ENCODE measurements around the gene CNGB1.

CNGB1 gene

GRCh38 chr16:57955572-57956188 lies 15.2 kb downstream of the CNGB1 start:
- Histone ChIP-seq H3K27ac (ENCODE audit: low read depth, low read length) (no peak overlapping the region), H3K9ac (ENCODE audit: low read depth in 1 of 2, low read length in 2 of 2) (no peak overlapping the region), H3K27me3 (ENCODE audit: control insufficient read depth in 1 of 2, insufficient read depth in 2 of 2, low read length in 2 of 2) (no peaks in the 10 kb centered on the region), H3K4me1 (ENCODE audit: control insufficient read depth in 1 of 2, insufficient read depth in 2 of 2, low read length in 2 of 2) (no peaks in the 10 kb centered on the region), H3K9me3 (ENCODE audit: control insufficient read depth in 1 of 2, low read length in 2 of 2) (no peaks in the 10 kb centered on the region), H3K36me3 (ENCODE audit: control insufficient read depth in 1 of 2, insufficient read depth in 2 of 2, low read length in 2 of 2) (no peaks in the 10 kb centered on the region), H3K4me3 (ENCODE audit: low read depth in 1 of 2, low read length in 2 of 2) (no peak overlapping the region)

- no peak overlapping the region for H3K9ac ChIP-seq (ENCODE audit: low read depth in 1 of 2, low read length in 2 of 2)
- H3K27me3 ChIP-seq (ENCODE audit: control insufficient read depth in 1 of 2, insufficient read depth in 2 of 2, low read length in 2 of 2) = no peaks in the 10 kb centered on the region
- H3K27ac ChIP-seq (ENCODE audit: low read depth, low read length) = no peak overlapping the region
- H3K9me3 ChIP-seq (ENCODE audit: control insufficient read depth in 1 of 2, low read length in 2 of 2) = no peaks in the 10 kb centered on the region
- no peaks in the 10 kb centered on the region for H3K36me3 ChIP-seq (ENCODE audit: control insufficient read depth in 1 of 2, insufficient read depth in 2 of 2, low read length in 2 of 2)
- H3K4me3 ChIP-seq (ENCODE audit: low read depth in 1 of 2, low read length in 2 of 2) = no peak overlapping the region
- no peaks in the 10 kb centered on the region for H3K4me1 ChIP-seq (ENCODE audit: control insufficient read depth in 1 of 2, insufficient read depth in 2 of 2, low read length in 2 of 2)
Observed at GRCh38 chr16:57953857-57954256, 17.1 kb downstream of the CNGB1 start.

DNA sequence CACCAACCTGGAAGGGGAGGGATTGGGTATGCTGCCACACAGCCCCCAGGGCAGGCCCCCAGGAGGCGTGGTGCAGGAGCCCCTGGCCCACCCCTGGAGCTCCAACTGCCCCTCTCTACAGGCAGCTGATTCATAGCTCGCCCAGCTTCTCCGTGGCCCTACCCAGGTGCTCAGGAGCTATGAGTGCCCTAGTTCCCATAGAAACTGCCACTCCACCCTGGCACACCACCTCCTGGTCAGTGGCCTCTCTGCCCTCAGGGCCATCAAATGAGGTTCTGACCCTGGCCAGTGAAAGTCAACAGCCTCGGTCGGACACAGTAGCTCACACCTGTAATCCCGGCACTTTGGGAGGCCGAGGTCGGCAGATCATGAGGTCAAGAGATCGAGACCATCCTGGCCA lies 18.0 kb downstream of the CNGB1 start:
- no peaks in the 10 kb centered on the region for H3K4me1 ChIP-seq (ENCODE audit: control insufficient read depth in 1 of 2, insufficient read depth in 2 of 2, low read length in 2 of 2)
- H3K9ac ChIP-seq (ENCODE audit: low read depth in 1 of 2, low read length in 2 of 2) = no peak overlapping the region
- H3K9me3 ChIP-seq (ENCODE audit: control insufficient read depth in 1 of 2, low read length in 2 of 2) = no peaks in the 10 kb centered on the region
- no peaks in the 10 kb centered on the region for H3K36me3 ChIP-seq (ENCODE audit: control insufficient read depth in 1 of 2, insufficient read depth in 2 of 2, low read length in 2 of 2)
- H3K27me3 ChIP-seq (ENCODE audit: control insufficient read depth in 1 of 2, insufficient read depth in 2 of 2, low read length in 2 of 2) = no peaks in the 10 kb centered on the region
- H3K27ac ChIP-seq (ENCODE audit: low read depth, low read length) = no peak overlapping the region
- H3K4me3 ChIP-seq (ENCODE audit: low read depth in 1 of 2, low read length in 2 of 2) = no peak overlapping the region

- H3K27ac ChIP-seq (ENCODE audit: low read depth, low read length) = no peak overlapping the region
- no peak overlapping the region for H3K4me3 ChIP-seq (ENCODE audit: low read depth in 1 of 2, low read length in 2 of 2)
- H3K4me1 ChIP-seq (ENCODE audit: control insufficient read depth in 1 of 2, insufficient read depth in 2 of 2, low read length in 2 of 2) = no peaks in the 10 kb centered on the region
- H3K27me3 ChIP-seq (ENCODE audit: control insufficient read depth in 1 of 2, insufficient read depth in 2 of 2, low read length in 2 of 2) = no peaks in the 10 kb centered on the region
- H3K9ac ChIP-seq (ENCODE audit: low read depth in 1 of 2, low read length in 2 of 2) = no peak overlapping the region
- no peaks in the 10 kb centered on the region for H3K36me3 ChIP-seq (ENCODE audit: control insufficient read depth in 1 of 2, insufficient read depth in 2 of 2, low read length in 2 of 2)
- no peaks in the 10 kb centered on the region for H3K9me3 ChIP-seq (ENCODE audit: control insufficient read depth in 1 of 2, low read length in 2 of 2)
Observed at GRCh38 chr16:57951204-57951960, 19.5 kb downstream of the CNGB1 start.

DNA sequence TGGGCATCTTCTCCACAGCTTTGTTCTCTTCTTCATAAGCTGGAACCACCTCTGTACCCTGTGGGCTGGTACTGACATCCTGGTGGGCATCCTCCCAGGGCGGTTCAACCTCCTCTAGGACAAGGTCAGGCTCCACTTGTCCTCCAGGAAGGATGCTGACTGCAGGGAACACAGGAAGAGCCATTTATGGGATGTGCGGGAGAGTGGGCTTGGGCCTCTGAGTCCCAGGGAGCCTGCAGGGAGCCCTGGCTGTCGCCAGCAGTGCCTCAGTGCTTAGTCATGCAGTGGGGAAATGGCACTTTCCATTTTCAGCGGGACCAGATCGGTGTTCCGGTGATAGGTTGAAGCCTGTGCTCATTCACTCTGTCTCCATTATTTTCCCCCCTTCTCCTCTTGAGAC lies 20.5 kb downstream of the CNGB1 start:
- Histone ChIP-seq H3K9me3 (ENCODE audit: control insufficient read depth in 1 of 2, low read length in 2 of 2) (no peaks in the 10 kb centered on the region), H3K36me3 (ENCODE audit: control insufficient read depth in 1 of 2, insufficient read depth in 2 of 2, low read length in 2 of 2) (no peaks in the 10 kb centered on the region), H3K4me3 (ENCODE audit: low read depth in 1 of 2, low read length in 2 of 2) (no peak overlapping the region), H3K27ac (ENCODE audit: low read depth, low read length) (no peak overlapping the region), H3K27me3 (ENCODE audit: control insufficient read depth in 1 of 2, insufficient read depth in 2 of 2, low read length in 2 of 2) (no peaks in the 10 kb centered on the region), H3K4me1 (ENCODE audit: control insufficient read depth in 1 of 2, insufficient read depth in 2 of 2, low read length in 2 of 2) (no peaks in the 10 kb centered on the region), H3K9ac (ENCODE audit: low read depth in 1 of 2, low read length in 2 of 2) (no peak overlapping the region)

DNA sequence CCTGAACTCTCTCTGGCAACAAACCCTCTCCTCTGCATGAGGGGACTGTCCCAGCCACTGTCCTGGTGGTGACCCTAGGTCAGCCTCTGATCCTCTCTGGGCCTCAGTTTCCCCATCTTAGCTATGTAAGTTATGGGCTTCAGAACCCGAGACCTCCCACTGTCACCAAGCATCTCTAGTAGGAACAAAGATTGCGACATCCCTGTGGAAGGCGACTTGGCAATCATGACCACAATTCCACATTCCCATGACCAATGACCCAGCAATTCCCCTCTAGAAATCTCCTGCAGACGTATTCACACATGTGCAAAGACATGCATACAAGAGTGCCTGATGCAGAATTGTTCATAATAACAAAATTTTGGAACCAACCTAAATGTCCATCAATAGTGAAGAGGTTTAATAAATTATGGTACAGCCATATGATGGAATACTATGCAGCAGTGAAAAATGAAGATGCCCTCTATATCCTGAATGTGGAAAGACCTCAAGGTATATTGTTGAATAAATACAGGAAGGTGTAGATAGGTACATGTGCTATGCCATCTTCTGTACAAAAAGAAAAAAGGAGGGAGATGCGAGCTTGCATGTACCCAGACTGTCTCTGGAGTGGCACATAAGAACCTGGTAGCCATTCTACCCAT lies 21.2 kb downstream of the CNGB1 start:
- no peak overlapping the region for H3K9ac ChIP-seq (ENCODE audit: low read depth in 1 of 2, low read length in 2 of 2)
- no peaks in the 10 kb centered on the region for H3K27me3 ChIP-seq (ENCODE audit: control insufficient read depth in 1 of 2, insufficient read depth in 2 of 2, low read length in 2 of 2)
- no peaks in the 10 kb centered on the region for H3K4me1 ChIP-seq (ENCODE audit: control insufficient read depth in 1 of 2, insufficient read depth in 2 of 2, low read length in 2 of 2)
- H3K4me3 ChIP-seq (ENCODE audit: low read depth in 1 of 2, low read length in 2 of 2) = no peak overlapping the region
- H3K36me3 ChIP-seq (ENCODE audit: control insufficient read depth in 1 of 2, insufficient read depth in 2 of 2, low read length in 2 of 2) = no peaks in the 10 kb centered on the region
- H3K9me3 ChIP-seq (ENCODE audit: control insufficient read depth in 1 of 2, low read length in 2 of 2) = no peaks in the 10 kb centered on the region
- no peak overlapping the region for H3K27ac ChIP-seq (ENCODE audit: low read depth, low read length)

GRCh38 chr16:57949013-57949412 lies 21.9 kb downstream of the CNGB1 start:
- Histone ChIP-seq H3K4me3 (ENCODE audit: low read depth in 1 of 2, low read length in 2 of 2) (no peak overlapping the region), H3K27me3 (ENCODE audit: control insufficient read depth in 1 of 2, insufficient read depth in 2 of 2, low read length in 2 of 2) (no peaks in the 10 kb centered on the region)

GRCh38 chr16:57948027-57948426 lies 22.9 kb downstream of the CNGB1 start:
- Histone ChIP-seq H3K27me3 (ENCODE audit: control insufficient read depth in 1 of 2, insufficient read depth in 2 of 2, low read length in 2 of 2) (no peaks in the 10 kb centered on the region), H3K9ac (ENCODE audit: low read depth in 1 of 2, low read length in 2 of 2) (no peak overlapping the region), H3K4me3 (ENCODE audit: low read depth in 1 of 2, low read length in 2 of 2) (no peak overlapping the region), H3K36me3 (ENCODE audit: control insufficient read depth in 1 of 2, insufficient read depth in 2 of 2, low read length in 2 of 2) (no peaks in the 10 kb centered on the region), H3K9me3 (ENCODE audit: control insufficient read depth in 1 of 2, low read length in 2 of 2) (no peaks in the 10 kb centered on the region), H3K4me1 (ENCODE audit: control insufficient read depth in 1 of 2, insufficient read depth in 2 of 2, low read length in 2 of 2) (no peaks in the 10 kb centered on the region), H3K27ac (ENCODE audit: low read depth, low read length) (no peak overlapping the region)

More at GRCh38 chr16:57949013-57949412, 21.9 kb downstream of the CNGB1 start:
- Histone ChIP-seq H3K36me3 (ENCODE audit: control insufficient read depth in 1 of 2, insufficient read depth in 2 of 2, low read length in 2 of 2) (no peaks in the 10 kb centered on the region), H3K27ac (ENCODE audit: low read depth, low read length) (no peak overlapping the region), H3K4me1 (ENCODE audit: control insufficient read depth in 1 of 2, insufficient read depth in 2 of 2, low read length in 2 of 2) (no peaks in the 10 kb centered on the region), H3K9ac (ENCODE audit: low read depth in 1 of 2, low read length in 2 of 2) (no peak overlapping the region), H3K9me3 (ENCODE audit: control insufficient read depth in 1 of 2, low read length in 2 of 2) (no peaks in the 10 kb centered on the region)

- no peaks in the 10 kb centered on the region for H3K4me1 ChIP-seq (ENCODE audit: control insufficient read depth in 1 of 2, insufficient read depth in 2 of 2, low read length in 2 of 2)
- no peak overlapping the region for H3K9ac ChIP-seq (ENCODE audit: low read depth in 1 of 2, low read length in 2 of 2)
- H3K36me3 ChIP-seq (ENCODE audit: control insufficient read depth in 1 of 2, insufficient read depth in 2 of 2, low read length in 2 of 2) = no peaks in the 10 kb centered on the region
- no peak overlapping the region for H3K4me3 ChIP-seq (ENCODE audit: low read depth in 1 of 2, low read length in 2 of 2)
- H3K27me3 ChIP-seq (ENCODE audit: control insufficient read depth in 1 of 2, insufficient read depth in 2 of 2, low read length in 2 of 2) = no peaks in the 10 kb centered on the region
- H3K9me3 ChIP-seq (ENCODE audit: control insufficient read depth in 1 of 2, low read length in 2 of 2) = no peaks in the 10 kb centered on the region
- H3K27ac ChIP-seq (ENCODE audit: low read depth, low read length) = no peak overlapping the region
Observed at GRCh38 chr16:57947261-57947660, 23.7 kb downstream of the CNGB1 start.

DNA sequence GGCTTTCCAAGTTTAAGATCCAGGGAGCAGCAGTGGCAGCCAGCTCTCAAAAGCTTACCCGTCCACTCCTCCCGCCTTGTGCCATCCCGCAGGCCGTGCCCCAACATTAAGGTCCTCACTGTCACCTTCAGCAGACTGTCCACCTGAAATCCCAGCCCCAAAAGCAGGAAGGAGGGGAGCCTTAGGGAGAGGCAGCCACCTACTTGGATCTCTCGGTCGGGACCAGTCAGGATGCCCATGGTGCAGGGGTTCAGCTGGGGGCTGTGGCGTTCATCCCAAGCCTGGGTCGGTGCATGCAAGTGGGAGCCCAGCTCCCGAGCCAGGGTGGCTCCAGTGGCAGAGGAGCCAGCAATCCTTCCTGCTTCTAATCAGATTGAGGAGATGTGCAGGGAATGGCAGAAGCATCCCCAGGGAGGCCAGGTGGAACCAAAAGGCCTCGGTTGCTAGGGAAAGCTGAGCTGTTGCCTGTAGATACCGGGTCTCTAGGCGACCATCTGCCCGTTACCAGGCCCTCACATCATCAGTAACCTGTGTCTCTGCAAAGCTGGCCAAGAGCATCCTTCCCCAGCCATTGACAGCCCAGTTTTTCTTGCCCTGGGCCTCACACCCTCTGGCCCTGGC lies 24.6 kb downstream of the CNGB1 start:
- H3K36me3 ChIP-seq (ENCODE audit: control insufficient read depth in 1 of 2, insufficient read depth in 2 of 2, low read length in 2 of 2) = no peaks in the 10 kb centered on the region
- H3K27me3 ChIP-seq (ENCODE audit: control insufficient read depth in 1 of 2, insufficient read depth in 2 of 2, low read length in 2 of 2) = no peaks in the 10 kb centered on the region
- H3K27ac ChIP-seq (ENCODE audit: low read depth, low read length) = no peak overlapping the region
- no peaks in the 10 kb centered on the region for H3K4me1 ChIP-seq (ENCODE audit: control insufficient read depth in 1 of 2, insufficient read depth in 2 of 2, low read length in 2 of 2)
- no peak overlapping the region for H3K9ac ChIP-seq (ENCODE audit: low read depth in 1 of 2, low read length in 2 of 2)
- no peak overlapping the region for H3K4me3 ChIP-seq (ENCODE audit: low read depth in 1 of 2, low read length in 2 of 2)
- no peaks in the 10 kb centered on the region for H3K9me3 ChIP-seq (ENCODE audit: control insufficient read depth in 1 of 2, low read length in 2 of 2)
